SK-N-SH treated with all-trans-retinoic acid at 6 μM for 48 hours (cell line): ENCODE data around the gene TMC6.

Experiments used
- ARNTL ChIP-seq: fragments of 450-650 bp; formaldehyde crosslinking; IDR thresholded peaks from 2 replicates; pipeline ENCODE4 v1.5.0; 2020; ENCODE audit warnings: low read depth, mild to moderate bottlenecking, moderate library complexity, borderline replicate concordance
- RARB ChIP-seq: fragments of 250-450 bp; sonication (Bioruptor Pico); IDR thresholded peaks from 2 replicates; pipeline ENCODE4 v1.8.0; 2021; ENCODE audit warnings: mild to moderate bottlenecking, moderate library complexity
- TF ChIP-seq, protein P1 (sequence below): fragments of 250-450 bp; sonication (Bioruptor Pico); IDR thresholded peaks from 2 replicates; pipeline ENCODE4 v1.8.0; 2021; ENCODE audit warnings: low read depth, mild to moderate bottlenecking, moderate library complexity, borderline replicate concordance

- TF ChIP-seq RARB (CRISPR knock-in tag) (no peak), ARNTL (CRISPR knock-in tag) (no peak)
- TF ChIP-seq, protein P1, sequence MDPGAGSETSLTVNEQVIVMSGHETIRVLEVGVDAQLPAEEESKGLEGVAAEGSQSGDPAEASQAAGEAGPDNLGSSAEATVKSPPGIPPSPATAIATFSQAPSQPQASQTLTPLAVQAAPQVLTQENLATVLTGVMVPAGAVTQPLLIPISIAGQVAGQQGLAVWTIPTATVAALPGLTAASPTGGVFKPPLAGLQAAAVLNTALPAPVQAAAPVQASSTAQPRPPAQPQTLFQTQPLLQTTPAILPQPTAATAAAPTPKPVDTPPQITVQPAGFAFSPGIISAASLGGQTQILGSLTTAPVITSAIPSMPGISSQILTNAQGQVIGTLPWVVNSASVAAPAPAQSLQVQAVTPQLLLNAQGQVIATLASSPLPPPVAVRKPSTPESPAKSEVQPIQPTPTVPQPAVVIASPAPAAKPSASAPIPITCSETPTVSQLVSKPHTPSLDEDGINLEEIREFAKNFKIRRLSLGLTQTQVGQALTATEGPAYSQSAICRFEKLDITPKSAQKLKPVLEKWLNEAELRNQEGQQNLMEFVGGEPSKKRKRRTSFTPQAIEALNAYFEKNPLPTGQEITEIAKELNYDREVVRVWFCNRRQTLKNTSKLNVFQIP (CRISPR knock-in tag) = no peak
Measured at GRCh38 chr17:78146471-78146869, 17.9 kb upstream of the TMC6 start.
